H9 (cell line): ENCODE data around the gene LRFN2. TPM values are rescaled to one million over a fixed set of nuclear protein-coding genes. Genes with fewer than 3 reads are reported as not detected.

Experiments
- DNase-seq: peaks from one replicate; pipeline ENCODE4 v3.0.0-alpha.2; 2017
- H2AFZ ChIP-seq: one replicate; pipeline ENCODE4 v1.6.1; 2013; ENCODE audit warnings: mild to moderate bottlenecking, low read length, control low read depth, moderate library complexity
- H2AK5ac ChIP-seq: 2 replicates; pipeline ENCODE4 v1.6.1; 2013; ENCODE audit warnings: low read length, control low read depth, mixed read lengths; ENCODE audit not compliant: insufficient read length
- H2BK120ac ChIP-seq: one replicate; pipeline ENCODE4 v1.6.1; 2013; ENCODE audit warnings: low read depth, mild to moderate bottlenecking, low read length, control low read depth, inconsistent platforms; ENCODE audit not compliant: poor library complexity, severe bottlenecking
- H2BK12ac ChIP-seq: 2 replicates; pipeline ENCODE4 v1.6.1; 2013; ENCODE audit warnings: low read length, control low read depth, mixed read lengths, low read depth; ENCODE audit not compliant: insufficient read length
- H2BK15ac ChIP-seq: 2 replicates; pipeline ENCODE4 v1.6.1; 2013; ENCODE audit warnings: low read depth, low read length, control low read depth
- H2BK20ac ChIP-seq: one replicate; pipeline ENCODE4 v1.6.1; 2013; ENCODE audit warnings: low read depth, mild to moderate bottlenecking, low read length, control low read depth, inconsistent platforms; ENCODE audit not compliant: poor library complexity, severe bottlenecking
- H2BK5ac ChIP-seq: 2 replicates; pipeline ENCODE4 v1.6.1; 2013; ENCODE audit warnings: low read length, control low read depth, mixed read lengths; ENCODE audit not compliant: insufficient read length
- H3K14ac ChIP-seq: 2 replicates; pipeline ENCODE4 v1.6.1; 2013; ENCODE audit warnings: low read length, control low read depth; ENCODE audit not compliant: insufficient read depth
- H3K18ac ChIP-seq: 2 replicates; pipeline ENCODE4 v1.6.1; 2013; ENCODE audit warnings: low read depth, mild to moderate bottlenecking, mixed read lengths, low read length, control low read depth; ENCODE audit not compliant: insufficient read length
- H3K23ac ChIP-seq: 2 replicates; pipeline ENCODE4 v1.6.1; 2013; ENCODE audit warnings: low read length, control low read depth, mixed read lengths, low read depth; ENCODE audit not compliant: insufficient read length
- H3K23me2 ChIP-seq: 2 replicates; pipeline ENCODE4 v1.6.1; 2013; ENCODE audit warnings: low read depth, mild to moderate bottlenecking, mixed read lengths, low read length, control low read depth; ENCODE audit not compliant: insufficient read length, poor library complexity, severe bottlenecking
- H3K27ac ChIP-seq: 2 replicates; pipeline ENCODE4 v1.5.1; 2013; ENCODE audit warnings: low read length, control low read depth, mixed read lengths, low read depth; ENCODE audit not compliant: insufficient read length
- H3K27me3 ChIP-seq: 2 replicates; pipeline ENCODE4 v1.6.1; 2013; ENCODE audit warnings: low read length, control low read depth, inconsistent platforms; ENCODE audit not compliant: insufficient read depth
- H3K4ac ChIP-seq: 2 replicates; pipeline ENCODE4 v1.6.1; 2013; ENCODE audit warnings: low read depth, mild to moderate bottlenecking, control low read depth, inconsistent platforms, low read length, moderate library complexity
- H3K4me1 ChIP-seq: 2 replicates; pipeline ENCODE4 v1.6.1; 2013; ENCODE audit warnings: low read length, control low read depth, inconsistent platforms; ENCODE audit not compliant: insufficient read depth
- H3K4me2 ChIP-seq: 2 replicates; pipeline ENCODE4 v1.6.1; 2013; ENCODE audit warnings: low read length, control low read depth, mixed read lengths; ENCODE audit not compliant: insufficient read length, insufficient read depth
- H3K56ac ChIP-seq: 2 replicates; pipeline ENCODE4 v1.6.1; 2013; ENCODE audit warnings: low read depth, mild to moderate bottlenecking, mixed read lengths, low read length, control low read depth; ENCODE audit not compliant: insufficient read length
- H3K79me1 ChIP-seq: 2 replicates; pipeline ENCODE4 v1.6.1; 2013; ENCODE audit warnings: low read depth, mild to moderate bottlenecking, moderate library complexity, low read length, control low read depth, inconsistent platforms; ENCODE audit not compliant: insufficient read depth, poor library complexity, severe bottlenecking
- H3K79me2 ChIP-seq: 2 replicates; pipeline ENCODE4 v1.6.1; 2013; ENCODE audit warnings: low read length, control low read depth, inconsistent platforms; ENCODE audit not compliant: insufficient read depth
- H3K9ac ChIP-seq: 2 replicates; pipeline ENCODE4 v1.6.1; 2013; ENCODE audit warnings: low read length, control low read depth, mixed read lengths; ENCODE audit not compliant: insufficient read length; ENCODE audit errors: extremely low read depth
- H3K9me3 ChIP-seq: one replicate; pipeline ENCODE4 v1.6.1; 2013; ENCODE audit warnings: low read depth, low read length, inconsistent platforms; ENCODE audit not compliant: control insufficient read depth
- H3T11ph ChIP-seq: one replicate; pipeline ENCODE4 v1.6.1; 2013; ENCODE audit warnings: mild to moderate bottlenecking, low read length, control low read depth, inconsistent platforms
- H4K20me1 ChIP-seq: one replicate; pipeline ENCODE4 v1.6.1; 2013; ENCODE audit not compliant: control insufficient read depth, insufficient read length, insufficient read depth
- H4K5ac ChIP-seq: 2 replicates; pipeline ENCODE4 v1.6.1; 2013; ENCODE audit warnings: low read depth, mild to moderate bottlenecking, mixed read lengths, low read length, control low read depth; ENCODE audit not compliant: insufficient read length
- H4K8ac ChIP-seq: replicated peaks from 2 replicates; pipeline ENCODE4 v1.6.1; 2013; ENCODE audit warnings: low read length, control low read depth, mixed read lengths, low read depth; ENCODE audit not compliant: insufficient read length
- H4K91ac ChIP-seq: 2 replicates; pipeline ENCODE4 v1.6.1; 2013; ENCODE audit warnings: low read depth, mild to moderate bottlenecking, moderate library complexity, mixed read lengths, low read length, control low read depth; ENCODE audit not compliant: insufficient read length
- H3K27ac Mint-ChIP-seq, 3 experiments: 2 replicates in 2 of 3; 3 replicates in 1 of 3; pipeline ENCODE4 v1.8.0; 2020 to 2021; ENCODE audit warnings: mixed read lengths in 3 of 3, mild to moderate bottlenecking in 1 of 3, moderate library complexity in 1 of 3
- H3K27me3 Mint-ChIP-seq: 2 replicates; pipeline ENCODE4 v1.8.0; 2021; ENCODE audit warnings: low read depth, mild to moderate bottlenecking, moderate library complexity, mixed read lengths
- H3K36me3 Mint-ChIP-seq, 3 experiments: 2 replicates in 2 of 3; 3 replicates in 1 of 3; pipeline ENCODE4 v1.8.0; 2020 to 2021; ENCODE audit warnings: low read depth in 3 of 3, mixed read lengths in 3 of 3; ENCODE audit not compliant: insufficient read depth in 1 of 3
- H3K4me1 Mint-ChIP-seq, 2 experiments: 2 replicates each; pipeline ENCODE4 v1.8.0; 2020; ENCODE audit warnings: mixed read lengths in 2 of 2
- H3K4me3 Mint-ChIP-seq, 2 experiments: 2 replicates in 1 of 2; 3 replicates in 1 of 2; pipeline ENCODE4 v1.8.0; 2020 to 2021; ENCODE audit warnings: mild to moderate bottlenecking in 2 of 2, mixed read lengths in 2 of 2, moderate library complexity in 1 of 2
- H3K9me3 Mint-ChIP-seq, 2 experiments: 2 replicates in 1 of 2; 3 replicates in 1 of 2; pipeline ENCODE4 v1.8.0; 2020; ENCODE audit warnings: mild to moderate bottlenecking in 2 of 2, mixed read lengths in 2 of 2, moderate library complexity in 1 of 2
- WGBS: extraction: QIAGEN DNeasy Blood & Tissue Kit; methylation state at CpG from one replicate; pipeline ENCODE4 v1.1.7; 2013; ENCODE audit warnings: missing lambda C conversion rate, low lambda C conversion rate, mixed read lengths; ENCODE audit not compliant: insufficient read length; ENCODE audit errors: extremely low coverage; 5-methylcytosine and 5-hydroxymethylcytosine counted together
- total RNA-seq: library from RNA; stranded (reverse); gene quantifications from 2 replicates; pipeline ENCODE4 v1.2.1, GENCODE V29; 2021
- TF ChIP-seq, protein P1 (sequence below): fragments of 200-600 bp; sonication (generic); conservative IDR thresholded peaks from 3 replicates; pipeline ENCODE4 v1.8.0; 2021; ENCODE audit warnings: antibody characterized with exemption, mild to moderate bottlenecking

LRFN2 gene
- total RNA-seq, 1 experiment from 2014 or later, result 0.11 TPM

DNA sequence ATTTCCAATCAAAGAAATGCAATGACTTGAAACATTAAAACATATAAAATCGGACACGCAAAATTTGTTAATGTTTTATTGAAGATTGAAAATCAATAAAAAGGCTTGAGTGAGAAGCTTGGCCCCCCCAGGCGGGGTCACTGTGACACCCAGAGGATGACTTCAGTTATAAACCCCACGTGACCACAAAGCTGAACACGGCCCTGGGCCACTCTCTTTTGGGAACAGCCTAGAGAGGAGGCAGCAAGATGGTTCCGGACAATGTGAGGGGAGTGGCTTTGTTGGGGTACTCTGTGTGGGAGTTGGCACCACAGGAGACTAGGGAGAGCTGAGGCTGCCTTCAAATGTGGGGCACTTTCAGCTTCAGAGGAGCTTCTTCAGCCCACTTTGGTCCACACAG, 172.5 kb downstream of the LRFN2 start:
- H3K18ac ChIP-seq, result no peak overlapping the region
- H2BK120ac ChIP-seq, result no peak overlapping the region
- no peak overlapping the region for H3K56ac ChIP-seq
- TF ChIP-seq, protein P1, sequence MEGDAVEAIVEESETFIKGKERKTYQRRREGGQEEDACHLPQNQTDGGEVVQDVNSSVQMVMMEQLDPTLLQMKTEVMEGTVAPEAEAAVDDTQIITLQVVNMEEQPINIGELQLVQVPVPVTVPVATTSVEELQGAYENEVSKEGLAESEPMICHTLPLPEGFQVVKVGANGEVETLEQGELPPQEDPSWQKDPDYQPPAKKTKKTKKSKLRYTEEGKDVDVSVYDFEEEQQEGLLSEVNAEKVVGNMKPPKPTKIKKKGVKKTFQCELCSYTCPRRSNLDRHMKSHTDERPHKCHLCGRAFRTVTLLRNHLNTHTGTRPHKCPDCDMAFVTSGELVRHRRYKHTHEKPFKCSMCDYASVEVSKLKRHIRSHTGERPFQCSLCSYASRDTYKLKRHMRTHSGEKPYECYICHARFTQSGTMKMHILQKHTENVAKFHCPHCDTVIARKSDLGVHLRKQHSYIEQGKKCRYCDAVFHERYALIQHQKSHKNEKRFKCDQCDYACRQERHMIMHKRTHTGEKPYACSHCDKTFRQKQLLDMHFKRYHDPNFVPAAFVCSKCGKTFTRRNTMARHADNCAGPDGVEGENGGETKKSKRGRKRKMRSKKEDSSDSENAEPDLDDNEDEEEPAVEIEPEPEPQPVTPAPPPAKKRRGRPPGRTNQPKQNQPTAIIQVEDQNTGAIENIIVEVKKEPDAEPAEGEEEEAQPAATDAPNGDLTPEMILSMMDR, result no peak
- no peaks in the 10 kb centered on the region for H3K23me2 ChIP-seq
- H3K9ac ChIP-seq, result no peak overlapping the region
- no peaks in the 10 kb centered on the region for H4K20me1 ChIP-seq
- H3K14ac ChIP-seq, result no peak overlapping the region
- Mint-ChIP-seq H3K9me3 (no peaks in the 10 kb centered on the region), H3K4me1 (peaks cover 27 to 31% of the 10 kb centered on the region in 2 experiments), H3K36me3 (no peaks in the 10 kb centered on the region), H3K27ac (no peak overlapping the region; a peak in 1 of 7 replicates), H3K27me3 (no peaks in the 10 kb centered on the region; the same call in none of the 2 replicates), H3K4me3 (no peak overlapping the region)
- no peak overlapping the region for H3K27ac ChIP-seq
- H3K4me1 ChIP-seq, result peaks cover 13% of the 10 kb centered on the region
- no peak overlapping the region for H4K91ac ChIP-seq
- no peak for DNase-seq
- no peak overlapping the region for H2BK5ac ChIP-seq
- H3K27me3 ChIP-seq, result no peaks in the 10 kb centered on the region
- no CpG with 5 or more reads among the region's 6 CpGs for WGBS
- no peaks in the 10 kb centered on the region for H3K79me2 ChIP-seq
- H4K5ac ChIP-seq, result no peak overlapping the region
- H3K79me1 ChIP-seq, result no peaks in the 10 kb centered on the region
- no peak overlapping the region for H2BK12ac ChIP-seq
- H3K23ac ChIP-seq, result no peak overlapping the region
- no peaks in the 10 kb centered on the region for H3K9me3 ChIP-seq
- no peak overlapping the region for H3T11ph ChIP-seq
- H2AFZ ChIP-seq, result no peak overlapping the region
- no peak overlapping the region for H2BK15ac ChIP-seq
- no peak overlapping the region for H2BK20ac ChIP-seq
- no peak overlapping the region for H2AK5ac ChIP-seq
- no peak overlapping the region for H3K4ac ChIP-seq
- no peak overlapping the region for H4K8ac ChIP-seq
- no peak overlapping the region for H3K4me2 ChIP-seq
